Fibroblast of the conjunctiva (primary cell): Measurements from ENCODE around the gene MRPL34.

ENCODE experiments used
- DNase-seq: peaks from one replicate; pipeline ENCODE4 v3.0.0-alpha.2; 2010; ENCODE audit warnings: low read depth

MRPL34 gene

GRCh38 chr19:17328517-17329365 is 23.1 kb downstream of the MRPL34 start:
- no peak for DNase-seq

GRCh38 chr19:17329366-17330261 is 23.9 kb downstream of the MRPL34 start:
- no peak for DNase-seq

GRCh38 chr19:17330262-17331044 is 24.8 kb downstream of the MRPL34 start:
- no peak for DNase-seq

GRCh38 chr19:17331045-17331558 is 25.4 kb downstream of the MRPL34 start:
- DNase-seq: no peak

- DNase-seq: no peak
Measured at GRCh38 chr19:17332360-17332676, 26.6 kb downstream of the MRPL34 start.

- no peak for DNase-seq
Measured at GRCh38 chr19:17332677-17333581, 27.3 kb downstream of the MRPL34 start.

GRCh38 chr19:17333611-17334413 is 28.1 kb downstream of the MRPL34 start:
- DNase-seq: no peak

GRCh38 chr19:17334414-17335409 is 29.0 kb downstream of the MRPL34 start, which contains the start of gene ANO8:
TSS of gene ANO8 (minus strand) at chr19:17334855. CDS start at chr19:17334670, 185 bp downstream.
- peak; percentile 90 for DNase-seq

GRCh38 chr19:17335575-17335974 is 29.9 kb downstream of the MRPL34 start:
- no peak for DNase-seq

GRCh38 chr19:17336872-17337674 is 31.4 kb downstream of the MRPL34 start, which contains the start of gene GTPBP3:
TSS of gene GTPBP3 (plus strand) at chr19:17337553. CDS start at chr19:17337612, 59 bp downstream.
- peak; percentile 96 for DNase-seq

GRCh38 chr19:17337675-17338432 is 32.2 kb downstream of the MRPL34 start:
- DNase-seq: no peak

- no peak for DNase-seq
Measured at GRCh38 chr19:17338433-17339078, 32.9 kb downstream of the MRPL34 start.

GRCh38 chr19:17339088-17339741 is 33.5 kb downstream of the MRPL34 start:
- no peak for DNase-seq

GRCh38 chr19:17340302-17340870 is 34.7 kb downstream of the MRPL34 start:
- no peak for DNase-seq

- DNase-seq: no peak
Measured at GRCh38 chr19:17340871-17341357, 35.2 kb downstream of the MRPL34 start.
